Activated CD4-positive, alpha-beta T cell treated with anti-CD3 and anti-CD28 coated beads, Interleukin-2, amount 50 U/mL, for 24 hours (primary cell): ENCODE results near the gene NKIRAS1.

Experiments used
- DNase-seq, 2 donors: peaks; one replicate each; pipeline ENCODE4 v3.0.0-alpha.2; 2020; ENCODE audit warnings: low read depth in 1 of 2, low spot score in 1 of 2

The NKIRAS1 gene

GRCh38 chr3:23916886-23917678 is at the start of gene NKIRAS1, which contains the start of gene RPL15:
Gene NKIRAS1 (minus strand): TSS chr3:23916990. CDS start chr3:23910904, 6,086 bp downstream.
Gene RPL15 (plus strand): TSS chr3:23917132. CDS start chr3:23917860, 728 bp downstream.
- peak; percentile 87 to 97 for DNase-seq

- DNase-seq, result no peak
Observed at GRCh38 chr3:23966328-23966727, 49.5 kb upstream of the NKIRAS1 start.

GRCh38 chr3:23964537-23965235 is 47.9 kb upstream of the NKIRAS1 start:
- no peak for DNase-seq

- DNase-seq, result no peak
Observed at GRCh38 chr3:23961913-23962312, 45.1 kb upstream of the NKIRAS1 start.

GRCh38 chr3:23961066-23961465 is 44.3 kb upstream of the NKIRAS1 start:
- no peak for DNase-seq

- DNase-seq, result no peak
Observed at GRCh38 chr3:23960649-23961048, 43.9 kb upstream of the NKIRAS1 start.

GRCh38 chr3:23959135-23959900 is 42.5 kb upstream of the NKIRAS1 start:
- no peak for DNase-seq

GRCh38 chr3:23956701-23957100 is 39.9 kb upstream of the NKIRAS1 start:
- no peak for DNase-seq

GRCh38 chr3:23954144-23954543 is 37.4 kb upstream of the NKIRAS1 start:
- DNase-seq, result no peak

- DNase-seq, result no peak
Observed at GRCh38 chr3:23953523-23953922, 36.7 kb upstream of the NKIRAS1 start.

GRCh38 chr3:23952646-23953045 is 35.9 kb upstream of the NKIRAS1 start:
- DNase-seq, result no peak

GRCh38 chr3:23950293-23950692 is 33.5 kb upstream of the NKIRAS1 start:
- DNase-seq, result no peak

- no peak for DNase-seq
Observed at GRCh38 chr3:23949784-23950183, 33.0 kb upstream of the NKIRAS1 start.

GRCh38 chr3:23948761-23949160 is 32.0 kb upstream of the NKIRAS1 start:
- no peak for DNase-seq

GRCh38 chr3:23945913-23946687 is 29.3 kb upstream of the NKIRAS1 start:
- DNase-seq, result peak; percentile 94 to 97

GRCh38 chr3:23945663-23945912 is 28.8 kb upstream of the NKIRAS1 start:
- DNase-seq, result no peak

GRCh38 chr3:23944861-23945662 is 28.3 kb upstream of the NKIRAS1 start, which contains the start of gene NR1D2:
Gene NR1D2 (plus strand): TSS chr3:23945286. CDS start chr3:23945579, 293 bp downstream.
- peak; percentile 43 to 49 for DNase-seq

- DNase-seq, result no peak
Observed at GRCh38 chr3:23944007-23944783, 27.4 kb upstream of the NKIRAS1 start.

- DNase-seq, result no peak
Observed at GRCh38 chr3:23942546-23942945, 25.8 kb upstream of the NKIRAS1 start.
